LNCAP (cell line): ENCODE measurements around the gene CD300LB.
A peak's percentile ranks its signal among the peaks of the same experiment; 100 is the strongest.

Experiments
- TF ChIP-seq, protein P1 (sequence below): fragments of 450-650 bp; IDR thresholded peaks from 2 replicates; pipeline ENCODE4 v1.5.1; 2017; ENCODE audit warnings: mild to moderate bottlenecking

Gene CD300LB

DNA sequence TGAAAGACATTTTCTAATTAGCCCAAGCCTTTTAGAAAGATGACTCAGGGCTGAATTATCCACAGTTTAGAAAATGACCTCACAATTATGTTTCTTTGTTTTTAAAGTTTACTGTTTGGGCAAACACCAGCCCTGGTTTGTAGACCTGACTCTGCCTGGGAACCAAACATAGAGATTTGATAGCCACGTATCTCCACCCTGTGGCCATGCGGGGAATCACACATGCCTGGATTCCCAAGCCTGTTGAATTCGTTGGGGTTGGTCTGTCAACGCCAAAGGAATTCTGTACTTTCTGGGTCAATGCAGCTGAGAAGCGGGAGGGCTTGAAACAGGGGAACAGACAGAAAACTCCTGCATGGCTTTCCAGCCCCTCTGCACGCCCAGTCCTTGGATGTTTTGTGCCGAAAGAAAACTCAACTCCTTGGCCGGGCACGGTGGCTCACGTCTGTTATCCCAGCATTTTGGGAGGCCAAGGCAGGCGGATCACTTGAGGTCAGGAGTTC, 37.9 kb downstream of the CD300LB start:
- TF ChIP-seq, protein P1, sequence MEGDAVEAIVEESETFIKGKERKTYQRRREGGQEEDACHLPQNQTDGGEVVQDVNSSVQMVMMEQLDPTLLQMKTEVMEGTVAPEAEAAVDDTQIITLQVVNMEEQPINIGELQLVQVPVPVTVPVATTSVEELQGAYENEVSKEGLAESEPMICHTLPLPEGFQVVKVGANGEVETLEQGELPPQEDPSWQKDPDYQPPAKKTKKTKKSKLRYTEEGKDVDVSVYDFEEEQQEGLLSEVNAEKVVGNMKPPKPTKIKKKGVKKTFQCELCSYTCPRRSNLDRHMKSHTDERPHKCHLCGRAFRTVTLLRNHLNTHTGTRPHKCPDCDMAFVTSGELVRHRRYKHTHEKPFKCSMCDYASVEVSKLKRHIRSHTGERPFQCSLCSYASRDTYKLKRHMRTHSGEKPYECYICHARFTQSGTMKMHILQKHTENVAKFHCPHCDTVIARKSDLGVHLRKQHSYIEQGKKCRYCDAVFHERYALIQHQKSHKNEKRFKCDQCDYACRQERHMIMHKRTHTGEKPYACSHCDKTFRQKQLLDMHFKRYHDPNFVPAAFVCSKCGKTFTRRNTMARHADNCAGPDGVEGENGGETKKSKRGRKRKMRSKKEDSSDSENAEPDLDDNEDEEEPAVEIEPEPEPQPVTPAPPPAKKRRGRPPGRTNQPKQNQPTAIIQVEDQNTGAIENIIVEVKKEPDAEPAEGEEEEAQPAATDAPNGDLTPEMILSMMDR: peak; percentile 91

DNA sequence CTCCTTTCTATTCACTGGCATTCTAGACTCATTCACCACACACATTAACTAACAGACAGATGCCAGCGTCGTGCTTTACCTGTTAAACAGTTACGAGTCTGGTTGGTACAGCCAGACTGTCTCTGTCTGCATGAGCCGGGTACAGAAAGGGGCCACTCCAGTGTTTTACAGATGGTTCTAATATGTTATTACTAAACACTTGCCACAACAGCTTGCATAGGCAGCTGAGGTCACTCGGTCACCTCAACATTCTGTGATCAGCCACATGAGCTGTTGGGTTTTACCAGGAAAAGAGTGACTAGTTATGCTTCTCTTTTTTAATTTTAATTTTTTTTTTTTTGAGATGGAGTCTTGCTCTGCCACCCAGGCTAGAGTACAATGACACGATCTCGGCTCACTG, 39.6 kb downstream of the CD300LB start:
- TF ChIP-seq, protein P1: no peak

DNA sequence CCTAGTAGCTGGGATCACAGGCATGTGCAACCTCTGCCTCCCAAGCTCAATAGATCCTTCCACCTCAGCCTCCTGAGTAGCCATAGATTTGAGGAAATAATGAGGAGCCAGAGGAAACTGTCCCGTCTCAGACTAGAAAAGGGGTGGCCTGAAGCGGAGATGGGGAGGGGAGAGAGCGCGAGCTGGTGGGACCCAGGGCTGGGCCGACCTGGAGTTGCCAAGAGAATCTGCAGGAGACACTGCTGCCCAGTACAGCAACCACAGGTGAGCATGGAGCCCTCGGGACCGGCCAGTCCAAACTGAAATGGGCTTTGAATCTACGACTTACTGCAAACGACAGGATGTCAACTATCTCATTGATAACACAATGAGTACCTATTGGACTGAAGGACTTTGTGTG, 40.6 kb downstream of the CD300LB start:
- TF ChIP-seq, protein P1: no peak

DNA sequence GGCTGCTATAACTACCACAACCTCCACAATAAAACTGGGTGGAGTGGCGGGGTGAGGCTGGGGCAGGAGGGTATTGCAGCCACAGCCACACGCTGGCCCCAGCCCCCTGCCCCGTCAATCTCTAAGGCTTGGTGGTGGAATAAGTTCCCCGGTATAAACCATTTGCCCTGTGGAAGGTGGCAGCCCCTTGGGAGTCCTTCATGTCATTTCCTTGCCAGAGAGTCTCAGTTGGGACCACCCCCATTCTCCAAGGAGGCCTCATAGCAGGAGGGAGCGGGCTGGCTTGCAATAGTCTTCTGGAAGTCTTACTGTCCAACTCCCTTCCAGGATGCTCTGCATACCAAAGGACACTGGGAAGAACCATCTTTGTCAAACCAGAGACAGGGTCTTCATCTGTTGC, 45.4 kb downstream of the CD300LB start:
- TF ChIP-seq, protein P1: no peak

DNA sequence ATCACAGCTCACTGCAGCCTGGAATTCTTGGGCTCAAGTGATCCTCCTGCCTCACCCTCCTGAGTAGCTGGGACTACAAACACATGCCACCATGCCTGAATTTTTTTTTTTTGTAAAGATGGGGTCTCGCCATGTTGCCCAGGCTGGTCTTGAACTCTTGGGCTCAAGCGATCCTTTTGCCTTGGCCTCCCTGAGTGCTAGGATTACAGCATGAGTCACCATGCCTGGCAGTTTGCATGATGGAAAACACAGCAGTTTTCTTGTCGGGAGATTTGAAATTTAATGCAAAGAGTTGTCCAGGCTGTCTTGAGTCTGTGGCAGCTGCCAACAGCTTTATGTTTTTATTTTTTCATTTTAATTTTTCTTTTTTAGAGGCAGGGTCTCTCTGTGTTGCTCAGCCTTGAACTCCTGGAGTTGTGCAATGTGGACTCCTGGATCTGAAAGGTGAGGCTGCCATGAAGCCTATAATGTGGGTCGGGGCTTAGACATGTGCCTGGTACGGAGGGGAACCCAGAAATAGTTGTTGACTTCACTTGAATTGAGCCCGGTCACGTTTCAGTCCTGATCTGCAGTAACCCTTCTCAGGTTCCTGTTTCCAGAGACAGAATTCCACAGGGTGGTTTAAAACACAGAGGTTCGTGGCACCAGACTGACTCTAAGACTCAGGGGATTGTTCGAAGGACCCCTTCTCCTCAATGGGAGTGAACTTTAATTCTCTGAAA, 46.1 kb downstream of the CD300LB start:
- TF ChIP-seq, protein P1: no peak

DNA sequence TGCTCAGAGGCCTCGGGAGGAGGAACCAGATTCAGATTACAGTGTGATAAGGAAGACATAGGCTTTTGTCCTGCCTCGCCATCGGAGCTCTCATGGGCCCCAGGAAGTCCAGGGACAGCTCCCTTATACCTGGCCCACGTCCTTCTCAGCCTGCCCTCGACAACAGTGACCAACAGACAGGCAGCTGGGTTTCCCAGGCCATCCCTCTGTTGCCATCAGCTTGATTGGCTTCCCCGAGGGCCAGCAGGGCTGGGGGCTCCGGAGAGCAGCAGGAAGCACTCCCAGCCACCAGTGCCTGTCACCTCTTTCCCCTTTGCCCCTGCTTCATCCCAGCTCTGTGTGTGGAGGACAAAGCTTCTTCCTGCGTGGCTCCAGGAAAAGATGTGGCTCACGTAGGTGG, 47.2 kb downstream of the CD300LB start:
- TF ChIP-seq, protein P1: no peak

DNA sequence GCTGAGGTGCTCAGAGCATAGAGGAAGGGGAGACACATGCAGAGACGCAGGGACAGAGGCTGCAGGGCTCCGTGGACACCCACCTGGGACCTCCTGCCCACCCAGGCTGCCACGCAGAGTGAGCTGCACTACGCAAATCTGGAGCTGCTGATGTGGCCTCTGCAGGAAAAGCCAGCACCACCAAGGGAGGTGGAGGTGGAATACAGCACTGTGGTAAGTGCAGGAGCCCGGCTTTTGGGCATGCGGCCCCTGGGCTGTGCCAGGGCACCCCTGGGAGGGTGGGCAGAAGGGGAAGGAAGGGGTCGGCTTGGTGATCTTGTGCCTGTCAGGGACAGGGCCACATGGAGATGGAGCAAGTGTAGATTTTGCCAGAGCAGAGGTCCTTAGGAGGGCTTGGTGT, 49.7 kb downstream of the CD300LB start:
- TF ChIP-seq, protein P1: no peak
